Measurements from ENCODE around the gene PARD3.
"Not testable (repeated sequence)": the region's sequence is repeated elsewhere in the genome, so short reads cannot be mapped to it uniquely, and the experiment has no call there.

PARD3 gene

DNA sequence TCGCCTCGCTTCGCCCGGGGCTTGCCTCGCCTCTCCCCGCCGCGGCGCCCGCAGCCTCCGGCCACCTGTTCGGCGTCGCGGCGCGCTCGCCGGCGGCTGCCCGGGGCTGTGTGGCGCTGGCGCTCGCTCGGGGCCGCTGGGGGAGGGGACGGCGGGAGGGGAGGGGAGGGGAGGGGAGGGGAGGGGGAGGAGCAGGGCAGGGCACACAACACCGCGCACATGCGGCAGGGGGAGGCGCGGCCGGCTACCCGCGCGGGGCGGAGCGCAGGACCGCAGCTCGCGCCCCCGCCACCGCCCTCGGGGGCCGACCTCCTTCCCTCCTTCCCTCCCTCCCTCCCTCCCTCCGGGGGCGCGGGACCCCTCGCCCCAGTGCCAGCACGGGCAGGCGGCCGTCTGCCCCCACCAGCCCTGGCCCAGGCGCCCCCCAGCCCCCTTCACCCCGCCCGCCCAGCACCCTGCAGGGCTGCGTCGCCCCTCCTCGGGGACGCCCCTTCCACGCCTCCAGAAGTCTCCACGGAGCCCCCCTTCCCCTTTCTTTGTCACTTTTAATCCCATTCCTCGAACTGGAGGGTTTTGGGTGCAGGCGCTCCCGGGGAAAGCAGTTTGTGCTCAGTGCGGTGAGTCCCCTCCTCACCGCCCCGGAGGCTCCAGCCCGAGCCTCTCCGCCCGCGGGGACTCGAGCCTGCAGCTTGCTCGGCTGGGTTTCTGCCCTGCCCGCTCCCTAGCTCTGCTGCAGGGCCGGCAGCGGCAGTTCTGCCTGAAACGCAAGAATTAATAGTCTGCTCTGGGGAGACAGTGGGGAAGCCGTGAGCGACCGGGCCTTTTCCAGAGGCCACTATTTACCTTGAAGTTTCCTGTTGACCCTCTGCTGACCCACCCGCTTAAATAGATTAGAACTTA lies at the start of gene PARD3:
Gene PARD3, minus strand, starts transcription at position 112 of the 900 bp plus-strand sequence. CDS start 301 bp downstream, outside the sequence.
- H3K27me3 Mint-ChIP-seq = peaks cover 36% of the 10 kb centered on the region

GRCh38 chr10:34864149-34865067 lies 49.3 kb upstream of the PARD3 start:
- Mint-ChIP-seq H3K27ac (no peak overlapping the region), H3K27me3 (no peaks in the 10 kb centered on the region), H3K4me3 (no peak overlapping the region), H3K36me3 (no peaks in the 10 kb centered on the region), H3K4me1 (ENCODE audit: low read depth) (peaks cover 8% of the 10 kb centered on the region), H3K9me3 (ENCODE audit: low read depth) (no peaks in the 10 kb centered on the region)

More for the DNA sequence above, at the start of gene PARD3:
- Mint-ChIP-seq H3K27ac (no peak within 1 kb of the TSS), H3K36me3 (no peaks in the 10 kb centered on the region), H3K9me3 (ENCODE audit: low read depth) (no peaks in the 10 kb centered on the region), H3K4me3 (peak within 1 kb of the TSS; percentile 76), H3K4me1 (ENCODE audit: low read depth) (peaks cover 7% of the 10 kb centered on the region)

DNA sequence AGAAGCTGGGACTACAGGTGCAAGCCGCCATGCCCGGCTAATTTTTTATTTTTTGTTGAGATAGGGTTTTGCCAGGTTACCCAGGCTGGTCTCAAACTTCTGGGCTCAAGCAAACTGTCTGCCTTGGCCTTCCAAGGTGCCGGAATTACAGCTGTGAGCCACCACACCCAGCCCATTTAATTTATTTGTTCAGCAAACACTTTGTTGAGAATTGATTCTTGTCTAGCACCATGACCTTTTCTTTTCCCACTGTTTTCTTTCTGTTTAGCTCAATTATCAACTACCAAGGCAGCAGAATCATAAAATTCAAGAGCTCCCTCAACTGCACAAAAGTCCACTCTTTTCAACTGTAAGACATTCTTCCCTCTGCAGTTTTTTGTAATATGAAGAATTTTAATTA lies 47.8 kb upstream of the PARD3 start:
- Mint-ChIP-seq H3K4me1 (ENCODE audit: low read depth) (no peaks in the 10 kb centered on the region), H3K27me3 (no peaks in the 10 kb centered on the region), H3K4me3 (no peak overlapping the region), H3K9me3 (ENCODE audit: low read depth) (no peaks in the 10 kb centered on the region), H3K36me3 (no peaks in the 10 kb centered on the region), H3K27ac (no peak overlapping the region)

DNA sequence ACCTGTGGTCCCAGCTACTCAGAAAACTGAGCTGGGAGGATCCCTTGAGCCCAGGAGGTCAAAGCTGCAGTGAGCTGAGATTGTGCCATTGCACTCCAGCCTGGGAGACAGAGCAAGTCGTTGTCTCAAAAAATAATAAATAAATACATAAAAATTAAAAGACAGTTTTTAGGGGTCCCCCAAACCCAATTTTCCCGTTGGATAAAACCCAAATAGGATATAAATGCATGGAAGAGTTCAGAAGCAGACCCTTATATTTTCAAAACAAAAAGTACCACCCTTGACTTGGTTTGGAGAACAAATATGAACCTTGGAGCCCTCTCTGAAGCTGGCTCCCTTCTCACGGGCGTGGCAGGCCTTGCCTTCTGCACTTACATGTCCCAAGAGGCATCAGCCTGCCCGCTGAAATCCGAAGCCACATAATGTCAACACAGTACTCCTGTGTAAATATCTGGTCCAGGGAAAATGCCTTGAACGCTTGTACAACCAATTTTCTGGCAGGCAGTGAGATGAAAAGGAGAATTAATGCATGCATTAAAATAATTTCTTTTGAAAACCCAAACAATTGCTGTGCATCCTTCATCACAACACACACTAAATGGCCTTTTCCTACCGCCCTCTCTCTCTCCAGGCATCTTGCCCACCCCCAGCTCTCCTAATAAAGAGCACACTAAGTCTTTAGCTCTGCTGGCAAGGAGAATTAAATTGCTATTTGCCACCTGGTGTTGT lies 46.4 kb upstream of the PARD3 start:
- no peaks in the 10 kb centered on the region for H3K9me3 Mint-ChIP-seq (ENCODE audit: low read depth)
- no peak overlapping the region for H3K27ac Mint-ChIP-seq
- no peaks in the 10 kb centered on the region for H3K36me3 Mint-ChIP-seq
- no peaks in the 10 kb centered on the region for H3K4me1 Mint-ChIP-seq (ENCODE audit: low read depth)
- no peaks in the 10 kb centered on the region for H3K27me3 Mint-ChIP-seq
- no peak overlapping the region for H3K4me3 Mint-ChIP-seq

- H3K4me3 Mint-ChIP-seq = no peak overlapping the region
- H3K36me3 Mint-ChIP-seq = no peaks in the 10 kb centered on the region
- H3K4me1 Mint-ChIP-seq (ENCODE audit: low read depth) = no peaks in the 10 kb centered on the region
- no peaks in the 10 kb centered on the region for H3K27me3 Mint-ChIP-seq
- no peaks in the 10 kb centered on the region for H3K9me3 Mint-ChIP-seq (ENCODE audit: low read depth)
- no peak overlapping the region for H3K27ac Mint-ChIP-seq
Measured at GRCh38 chr10:34859170-34859569, 44.1 kb upstream of the PARD3 start.

- Mint-ChIP-seq H3K27me3 (no peaks in the 10 kb centered on the region), H3K4me1 (ENCODE audit: low read depth) (no peaks in the 10 kb centered on the region), H3K36me3 (no peaks in the 10 kb centered on the region), H3K4me3 (no peak overlapping the region), H3K9me3 (ENCODE audit: low read depth) (no peaks in the 10 kb centered on the region), H3K27ac (no peak overlapping the region)
Measured at GRCh38 chr10:34858003-34858402, 42.9 kb upstream of the PARD3 start.

DNA sequence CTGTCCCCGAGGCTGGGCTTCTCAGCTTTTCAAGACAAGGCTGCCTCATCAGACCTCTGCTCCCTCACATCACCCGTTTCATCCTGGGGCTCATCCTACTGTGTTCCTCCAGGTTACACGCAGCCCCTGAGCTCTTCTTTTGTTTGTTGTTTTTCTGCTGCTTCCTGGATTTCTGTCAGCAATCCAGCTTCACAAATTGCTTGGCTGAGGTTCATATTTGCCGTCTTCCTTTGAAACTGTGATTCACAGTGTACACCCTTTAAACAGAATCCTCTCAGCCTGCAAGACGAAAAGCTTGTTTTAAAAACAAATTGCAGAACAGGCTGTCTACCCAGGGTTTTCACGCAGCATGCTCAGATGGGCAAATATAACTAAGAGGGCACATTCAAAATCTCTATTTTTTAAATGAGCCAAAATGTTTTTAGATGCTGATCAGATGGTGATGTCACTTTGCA lies 39.1 kb upstream of the PARD3 start:
- H3K4me1 Mint-ChIP-seq (ENCODE audit: low read depth) = no peaks in the 10 kb centered on the region
- no peaks in the 10 kb centered on the region for H3K9me3 Mint-ChIP-seq (ENCODE audit: low read depth)
- H3K36me3 Mint-ChIP-seq = no peaks in the 10 kb centered on the region
- no peak overlapping the region for H3K4me3 Mint-ChIP-seq
- no peaks in the 10 kb centered on the region for H3K27me3 Mint-ChIP-seq
- no peak overlapping the region for H3K27ac Mint-ChIP-seq

DNA sequence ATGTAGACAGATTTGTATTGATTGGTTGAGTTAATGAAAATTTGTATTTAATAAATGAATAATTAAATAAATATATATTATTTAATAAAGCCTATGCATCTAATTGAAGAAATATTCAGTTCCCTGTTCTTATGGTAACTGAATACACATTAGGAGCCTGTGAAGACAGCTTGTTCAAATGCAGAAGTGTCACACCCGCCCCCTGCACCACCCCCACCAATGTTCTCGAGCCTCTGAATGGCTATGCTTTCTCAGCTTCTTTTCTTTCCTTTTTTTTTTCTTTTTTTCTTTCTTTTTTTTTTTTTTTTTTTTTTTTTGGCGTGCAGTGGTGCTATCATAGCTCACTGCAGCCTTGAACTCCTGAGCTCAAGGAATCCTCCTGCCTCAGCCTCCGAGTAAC lies 38.3 kb upstream of the PARD3 start:
- Mint-ChIP-seq H3K36me3 (no peaks in the 10 kb centered on the region), H3K9me3 (ENCODE audit: low read depth) (no peaks in the 10 kb centered on the region), H3K27me3 (no peaks in the 10 kb centered on the region), H3K4me1 (ENCODE audit: low read depth) (no peaks in the 10 kb centered on the region), H3K27ac (no peak overlapping the region), H3K4me3 (no peak overlapping the region)

- Mint-ChIP-seq H3K36me3 (no peaks in the 10 kb centered on the region), H3K27me3 (no peaks in the 10 kb centered on the region), H3K27ac (no peak overlapping the region), H3K9me3 (ENCODE audit: low read depth) (no peaks in the 10 kb centered on the region), H3K4me3 (no peak overlapping the region), H3K4me1 (ENCODE audit: low read depth) (no peaks in the 10 kb centered on the region)
Measured at GRCh38 chr10:34850558-34850957, 35.5 kb upstream of the PARD3 start.

DNA sequence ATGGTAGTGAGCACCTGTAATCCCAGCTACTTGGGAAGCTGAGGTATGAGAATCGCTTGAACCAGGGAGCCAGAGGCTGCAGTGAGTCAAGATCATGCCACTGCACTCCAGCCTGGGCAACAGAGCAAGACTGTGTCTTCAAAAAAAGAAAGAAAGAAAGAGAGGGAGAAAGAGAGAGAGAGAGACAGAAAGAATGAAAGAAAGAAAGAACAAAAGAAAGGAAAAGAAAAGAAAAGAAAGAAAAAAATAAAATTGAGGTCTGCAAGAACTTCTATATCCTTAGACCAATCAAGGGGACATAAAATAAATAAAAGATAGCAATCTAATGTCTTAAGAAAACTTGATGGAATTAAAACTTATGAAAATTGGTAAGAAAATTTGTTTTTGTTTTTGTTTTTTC lies 34.9 kb upstream of the PARD3 start:
- Mint-ChIP-seq H3K4me1 (ENCODE audit: low read depth) (no peaks in the 10 kb centered on the region), H3K9me3 (ENCODE audit: low read depth) (no peaks in the 10 kb centered on the region), H3K27me3 (no peaks in the 10 kb centered on the region), H3K27ac (no peak overlapping the region), H3K4me3 (no peak overlapping the region), H3K36me3 (no peaks in the 10 kb centered on the region)

GRCh38 chr10:34845070-34845469 lies 30.0 kb upstream of the PARD3 start:
- Mint-ChIP-seq H3K4me3 (no peak overlapping the region), H3K4me1 (ENCODE audit: low read depth) (no peaks in the 10 kb centered on the region), H3K36me3 (no peaks in the 10 kb centered on the region), H3K27ac (no peak overlapping the region), H3K9me3 (ENCODE audit: low read depth) (no peaks in the 10 kb centered on the region), H3K27me3 (peaks cover 1% of the 10 kb centered on the region)

GRCh38 chr10:34844448-34844847 lies 29.4 kb upstream of the PARD3 start:
- no peak overlapping the region for H3K27ac Mint-ChIP-seq
- no peaks in the 10 kb centered on the region for H3K4me1 Mint-ChIP-seq (ENCODE audit: low read depth)
- H3K9me3 Mint-ChIP-seq (ENCODE audit: low read depth) = no peaks in the 10 kb centered on the region
- no peaks in the 10 kb centered on the region for H3K36me3 Mint-ChIP-seq
- H3K4me3 Mint-ChIP-seq = no peak overlapping the region
- peaks cover 1% of the 10 kb centered on the region for H3K27me3 Mint-ChIP-seq

DNA sequence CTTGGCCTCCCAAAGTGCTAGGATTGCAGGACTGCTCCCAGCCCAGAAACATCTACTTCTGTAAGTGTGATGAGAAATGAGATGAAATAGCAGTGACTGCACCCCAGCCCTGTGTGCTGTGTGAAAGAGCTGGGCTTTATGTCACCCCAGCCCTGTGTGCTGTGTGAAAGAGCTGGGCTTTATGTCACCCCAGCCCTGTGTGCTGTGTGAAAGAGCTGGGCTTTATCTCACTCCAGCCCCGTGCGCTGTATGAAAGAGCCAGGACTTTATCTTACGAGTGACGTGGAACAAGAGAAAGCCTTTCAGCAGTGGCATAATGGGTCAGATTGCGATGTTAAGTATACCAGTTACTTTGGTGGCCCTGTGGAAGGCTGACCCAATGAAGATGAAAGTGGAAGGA lies 28.4 kb upstream of the PARD3 start:
- H3K4me3 Mint-ChIP-seq, H3K27me3 Mint-ChIP-seq, H3K27ac Mint-ChIP-seq: not testable (repeated sequence)

GRCh38 chr10:34838366-34838900 lies 23.3 kb upstream of the PARD3 start:
- Mint-ChIP-seq H3K27me3 (peaks cover 1% of the 10 kb centered on the region), H3K4me3 (no peak overlapping the region), H3K4me1 (ENCODE audit: low read depth) (no peaks in the 10 kb centered on the region), H3K36me3 (no peaks in the 10 kb centered on the region), H3K27ac (no peak overlapping the region), H3K9me3 (ENCODE audit: low read depth) (no peaks in the 10 kb centered on the region)

More for the DNA sequence above, 28.4 kb upstream of the PARD3 start:
- not testable (repeated sequence) for H3K4me1 Mint-ChIP-seq (ENCODE audit: low read depth); H3K36me3 Mint-ChIP-seq; H3K9me3 Mint-ChIP-seq (ENCODE audit: low read depth)
